Colonic mucosa (tissue), 4 donors: ENCODE results near the gene PRKCE. TPM values are rescaled to one million over a fixed set of nuclear protein-coding genes. Genes with fewer than 3 reads are reported as not detected.

Experiments
- DNase-seq: peaks from one replicate; pipeline ENCODE4 v3.0.0-alpha.2; 2020
- H3K27ac ChIP-seq: fragments of 200-600 bp; one replicate; pipeline ENCODE4 v1.8.0; 2021
- H3K27me3 ChIP-seq: fragments of 200-600 bp; one replicate; pipeline ENCODE4 v1.8.0; 2021
- H3K36me3 ChIP-seq: fragments of 200-600 bp; one replicate; pipeline ENCODE4 v1.8.0; 2021
- H3K4me1 ChIP-seq: fragments of 200-600 bp; one replicate; pipeline ENCODE4 v1.8.0; 2021; ENCODE audit warnings: mild to moderate bottlenecking
- H3K4me3 ChIP-seq: fragments of 200-600 bp; one replicate; pipeline ENCODE4 v1.8.0; 2021
- H3K9ac ChIP-seq, 2 donors: one replicate each; pipeline ENCODE4 v1.7.0; 2013; ENCODE audit warnings: control low read depth in 2 of 2, low read depth in 2 of 2, low read length in 2 of 2
- H3K9me3 ChIP-seq: fragments of 200-600 bp; one replicate; pipeline ENCODE4 v1.8.0; 2021
- intact Hi-C: fragments of 100-400 bp; cut with DNase I; formaldehyde crosslinking; loops from one replicate; pipeline ENCODE4 v1.14.1; 2022
- total RNA-seq, 2 donors: library from RNA; stranded (reverse); fragmentation: NEBNext Ultra II Directional in 1 of 2; extraction: Animal tissue kit (Norgen Biotek cat#: 25700) in 1 of 2; gene quantifications; one replicate each; pipeline ENCODE4 v1.2.1, GENCODE V29; 2021
- TF ChIP-seq, protein P1 (sequence below): fragments of 200-600 bp; IDR thresholded peaks from one replicate; pipeline ENCODE4 v1.8.0; 2022; ENCODE audit warnings: antibody characterized with exemption, mild to moderate bottlenecking
- donor health status: healthy.
- donor health status: DM: no; HTN: no; CAD: no.
- donor health status: DM: no; HTN: no; CAD: no.

The PRKCE gene
- total RNA-seq, 2 donors from 2014 or later, result 17.5 to 25.8 TPM

DNA sequence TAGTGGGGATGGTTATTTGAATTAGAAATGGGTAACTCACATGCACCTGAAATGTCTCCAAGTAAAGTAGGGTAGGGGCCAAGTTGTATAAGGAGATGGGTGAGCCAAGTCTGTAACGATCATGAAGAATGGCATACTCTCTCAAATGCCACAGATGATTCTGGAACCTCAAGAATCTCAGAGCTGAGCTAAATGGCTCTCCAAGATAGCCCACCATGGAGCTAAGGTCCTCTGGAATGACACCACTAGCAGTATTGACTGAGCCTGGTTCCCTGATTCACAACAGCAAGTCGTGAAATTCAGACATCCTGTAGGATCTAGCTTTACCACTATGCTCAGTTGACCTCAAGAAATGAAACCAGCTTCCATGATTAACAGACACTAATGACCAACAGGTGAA is 529.8 kb downstream of the PRKCE start:
- no peak for DNase-seq
- no peak overlapping the region for H3K4me3 ChIP-seq
- no peak overlapping the region for H3K27ac ChIP-seq
- no peaks in the 10 kb centered on the region for H3K27me3 ChIP-seq
- H3K4me1 ChIP-seq, result no peaks in the 10 kb centered on the region
- no peaks in the 10 kb centered on the region for H3K36me3 ChIP-seq
- TF ChIP-seq, protein P1, sequence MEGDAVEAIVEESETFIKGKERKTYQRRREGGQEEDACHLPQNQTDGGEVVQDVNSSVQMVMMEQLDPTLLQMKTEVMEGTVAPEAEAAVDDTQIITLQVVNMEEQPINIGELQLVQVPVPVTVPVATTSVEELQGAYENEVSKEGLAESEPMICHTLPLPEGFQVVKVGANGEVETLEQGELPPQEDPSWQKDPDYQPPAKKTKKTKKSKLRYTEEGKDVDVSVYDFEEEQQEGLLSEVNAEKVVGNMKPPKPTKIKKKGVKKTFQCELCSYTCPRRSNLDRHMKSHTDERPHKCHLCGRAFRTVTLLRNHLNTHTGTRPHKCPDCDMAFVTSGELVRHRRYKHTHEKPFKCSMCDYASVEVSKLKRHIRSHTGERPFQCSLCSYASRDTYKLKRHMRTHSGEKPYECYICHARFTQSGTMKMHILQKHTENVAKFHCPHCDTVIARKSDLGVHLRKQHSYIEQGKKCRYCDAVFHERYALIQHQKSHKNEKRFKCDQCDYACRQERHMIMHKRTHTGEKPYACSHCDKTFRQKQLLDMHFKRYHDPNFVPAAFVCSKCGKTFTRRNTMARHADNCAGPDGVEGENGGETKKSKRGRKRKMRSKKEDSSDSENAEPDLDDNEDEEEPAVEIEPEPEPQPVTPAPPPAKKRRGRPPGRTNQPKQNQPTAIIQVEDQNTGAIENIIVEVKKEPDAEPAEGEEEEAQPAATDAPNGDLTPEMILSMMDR, result no peak
- no peaks in the 10 kb centered on the region for H3K9me3 ChIP-seq
- H3K9ac ChIP-seq, result no peak overlapping the region
- intact Hi-C loops, result no loop called here

DNA sequence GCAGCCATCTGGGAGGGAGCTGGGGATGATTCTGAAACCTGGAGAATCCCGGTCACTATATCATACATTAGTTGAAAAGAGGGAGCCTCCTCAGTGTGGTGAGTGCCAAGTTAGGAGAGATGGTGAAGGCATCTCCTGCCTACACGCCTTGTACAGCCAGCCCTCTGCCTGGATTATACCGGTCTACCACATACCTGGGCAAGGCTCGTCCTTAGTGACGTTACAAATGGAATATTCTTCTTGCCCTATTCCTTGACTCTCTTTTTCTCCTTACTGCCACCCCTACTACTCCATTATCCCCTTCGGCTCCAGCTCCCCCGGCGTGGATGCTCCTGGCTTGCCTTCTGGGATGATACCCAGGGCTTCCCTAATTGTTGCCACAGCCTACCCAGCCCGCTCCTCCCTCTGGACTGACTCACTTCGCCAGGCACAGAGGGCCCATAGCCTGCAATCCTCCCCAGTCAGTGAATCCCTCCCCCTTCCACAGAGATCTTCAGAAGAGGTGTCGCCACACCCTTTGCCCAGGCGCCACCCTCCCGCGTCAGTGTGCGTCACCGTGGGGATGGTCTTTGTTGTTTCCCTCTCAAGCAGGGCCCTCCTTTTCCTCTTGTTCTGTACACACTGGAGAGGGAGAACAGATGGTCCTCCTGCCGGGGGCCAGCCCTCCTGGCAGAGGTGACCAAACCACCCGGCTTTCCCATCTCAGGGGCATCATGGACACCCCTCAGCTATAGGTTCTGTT is 530.5 kb downstream of the PRKCE start:
- H3K4me1 ChIP-seq, result no peaks in the 10 kb centered on the region
- no peaks in the 10 kb centered on the region for H3K36me3 ChIP-seq
- no peak for DNase-seq
- no peaks in the 10 kb centered on the region for H3K27me3 ChIP-seq
- no peak overlapping the region for H3K27ac ChIP-seq
- H3K4me3 ChIP-seq, result no peak overlapping the region
- intact Hi-C loops, result no loop called here
- H3K9me3 ChIP-seq, result no peaks in the 10 kb centered on the region
- no peak overlapping the region for H3K9ac ChIP-seq
- TF ChIP-seq, protein P1, result no peak

DNA sequence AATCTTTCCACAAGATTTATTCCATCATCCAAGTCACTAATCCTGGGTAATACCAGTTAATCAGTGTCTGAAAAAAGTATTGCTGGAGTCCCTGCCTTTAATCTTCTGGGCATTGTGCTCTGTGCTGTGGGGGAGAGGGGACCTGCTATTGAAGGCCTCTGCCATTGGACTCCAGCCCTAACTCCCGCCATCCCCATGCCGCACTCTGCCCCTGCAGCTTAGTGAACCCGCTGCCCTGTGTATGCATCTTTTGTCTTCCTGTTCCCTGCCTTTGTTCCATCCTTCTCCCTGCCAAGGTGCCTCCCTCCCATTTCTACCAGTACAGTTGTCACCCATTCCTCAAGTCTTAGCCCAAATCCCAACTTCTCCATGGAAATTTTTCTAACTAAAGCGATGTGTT is 532.0 kb downstream of the PRKCE start:
- Histone ChIP-seq H3K27me3 (no peaks in the 10 kb centered on the region), H3K4me3 (no peak overlapping the region), H3K9me3 (no peaks in the 10 kb centered on the region), H3K9ac (no peak overlapping the region), H3K36me3 (no peaks in the 10 kb centered on the region), H3K27ac (no peak overlapping the region), H3K4me1 (no peaks in the 10 kb centered on the region)
- TF ChIP-seq, protein P1, result no peak
- no peak for DNase-seq
- intact Hi-C loops, result no loop called here

DNA sequence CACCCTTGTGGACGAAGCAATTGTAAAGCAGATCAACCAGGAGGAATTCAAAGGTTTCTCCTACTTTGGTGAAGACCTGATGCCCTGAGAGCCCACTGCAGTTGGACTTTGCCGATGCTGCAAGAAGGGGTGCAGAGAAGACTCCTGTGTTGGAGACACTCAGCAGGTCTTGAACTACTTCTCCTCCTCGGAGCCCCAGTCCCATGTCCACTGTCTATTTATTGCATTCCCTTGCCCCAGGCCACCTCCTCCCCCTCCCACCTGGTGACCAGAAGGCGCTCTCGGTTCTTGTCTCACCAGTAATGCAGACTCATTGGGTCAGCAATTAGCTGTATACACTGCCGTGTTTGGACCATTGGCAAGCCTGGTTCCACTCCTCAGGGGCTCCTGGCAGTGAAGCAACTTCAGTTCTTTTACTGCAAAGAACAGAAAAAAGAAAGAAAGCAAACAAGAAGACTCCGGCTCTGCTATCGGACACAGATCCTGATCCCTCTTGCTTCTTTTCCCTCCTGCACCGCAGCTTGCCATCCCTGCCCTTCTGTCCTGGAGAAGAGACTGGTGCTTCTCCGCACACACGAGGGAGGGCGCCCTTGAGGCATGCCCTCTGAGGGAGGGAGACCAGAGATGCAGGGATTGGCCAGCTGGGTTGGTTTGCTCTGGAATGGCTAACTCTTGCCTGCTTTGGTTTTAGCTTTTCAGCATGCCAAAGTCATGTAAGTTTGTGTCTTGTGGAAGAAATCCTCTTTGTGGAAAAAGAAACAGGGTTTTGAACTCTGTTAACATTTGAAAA is 533.5 kb downstream of the PRKCE start:
- Histone ChIP-seq H3K9ac (no peak overlapping the region), H3K9me3 (no peaks in the 10 kb centered on the region), H3K4me1 (no peaks in the 10 kb centered on the region), H3K27ac (no peak overlapping the region), H3K27me3 (no peaks in the 10 kb centered on the region), H3K36me3 (no peaks in the 10 kb centered on the region), H3K4me3 (no peak overlapping the region)
- no peak for DNase-seq
- intact Hi-C loops, result no loop called here
- TF ChIP-seq, protein P1, result no peak

DNA sequence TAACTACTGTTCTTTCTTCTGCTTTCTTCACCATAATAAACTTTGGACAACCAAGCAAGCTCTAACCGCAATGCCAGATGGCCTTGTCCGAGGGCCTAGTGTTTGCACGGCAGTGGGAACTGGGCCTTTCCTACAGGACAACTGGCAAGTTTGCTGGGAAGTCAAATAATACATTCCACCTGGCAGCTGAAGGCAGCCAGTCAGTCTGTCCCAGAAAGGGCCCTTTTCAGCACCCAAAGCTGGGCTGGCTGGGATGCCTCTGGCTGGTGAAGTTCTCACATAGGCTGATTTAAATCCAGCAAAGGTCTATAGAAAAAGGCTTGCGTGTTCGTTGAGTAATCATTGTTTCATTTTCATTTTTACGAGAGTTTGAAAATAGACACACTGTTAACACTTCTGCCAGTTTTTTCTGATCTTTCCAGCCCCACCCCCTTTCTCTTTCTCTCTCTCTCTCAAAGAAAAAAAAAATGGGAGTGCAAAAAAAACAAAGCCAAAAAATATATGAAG is 535.7 kb downstream of the PRKCE start:
- Histone ChIP-seq H3K36me3 (no peaks in the 10 kb centered on the region), H3K9ac (peak overlapping the region in 1 of 2 donors; percentile 30), H3K27ac (peak overlapping the region; percentile 83), H3K27me3 (no peaks in the 10 kb centered on the region), H3K9me3 (no peaks in the 10 kb centered on the region), H3K4me1 (no peaks in the 10 kb centered on the region), H3K4me3 (no peak overlapping the region)
- TF ChIP-seq, protein P1, result no peak
- peak; percentile 47 for DNase-seq
- intact Hi-C loops, result no loop called here
